ENCODE measurements around the gene TNFAIP2.
A peak's percentile ranks its signal among the peaks of the same experiment; 100 is the strongest.
"Not testable (repeated sequence)": the region's sequence is repeated elsewhere in the genome, so short reads cannot be mapped to it uniquely, and the experiment has no call there.

The TNFAIP2 gene

GRCh38 chr14:103156651-103157378, 33.6 kb downstream of the TNFAIP2 start:
- no peak for DNase-seq

DNA sequence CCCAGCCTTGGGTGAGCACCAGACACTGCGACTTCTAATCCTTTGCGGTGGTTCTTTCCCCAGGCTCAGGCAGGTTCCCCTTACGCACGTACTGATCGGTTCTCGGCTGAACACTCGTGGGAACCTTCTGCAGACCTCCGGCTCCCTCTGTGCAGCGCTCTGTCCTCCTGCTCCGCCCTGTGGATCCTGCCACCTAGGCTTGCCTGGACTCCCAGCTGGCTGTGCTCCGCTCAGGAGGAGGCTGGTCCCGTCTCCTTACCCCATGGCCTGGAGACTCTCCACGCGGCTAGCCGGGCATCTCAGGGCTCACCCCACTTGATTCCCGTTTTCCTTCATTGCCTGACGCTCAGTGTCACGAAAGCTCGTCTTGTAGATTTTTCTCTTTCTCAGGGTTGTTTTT, 34.7 kb downstream of the TNFAIP2 start:
- DNase-seq, result no peak

DNA sequence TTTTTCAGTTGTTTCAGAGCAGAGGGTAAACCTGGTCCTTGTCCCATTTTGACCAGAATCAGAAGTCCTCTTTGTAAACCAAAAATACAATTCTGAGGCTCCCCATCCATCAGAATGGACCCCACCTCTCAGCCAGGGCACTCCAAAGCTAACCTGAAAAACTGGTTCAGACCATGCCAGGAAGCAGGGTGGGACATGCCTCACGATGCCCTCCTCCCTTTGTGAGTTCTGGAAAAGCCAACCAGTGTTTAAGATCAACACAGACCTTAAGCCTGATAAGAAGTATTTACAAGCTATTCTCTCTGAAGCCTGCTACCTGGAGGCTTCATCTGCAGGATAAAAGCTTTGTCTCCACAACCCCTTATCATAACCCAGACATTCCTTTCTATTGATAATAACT, 35.4 kb downstream of the TNFAIP2 start:
- DNase-seq, result no peak

DNA sequence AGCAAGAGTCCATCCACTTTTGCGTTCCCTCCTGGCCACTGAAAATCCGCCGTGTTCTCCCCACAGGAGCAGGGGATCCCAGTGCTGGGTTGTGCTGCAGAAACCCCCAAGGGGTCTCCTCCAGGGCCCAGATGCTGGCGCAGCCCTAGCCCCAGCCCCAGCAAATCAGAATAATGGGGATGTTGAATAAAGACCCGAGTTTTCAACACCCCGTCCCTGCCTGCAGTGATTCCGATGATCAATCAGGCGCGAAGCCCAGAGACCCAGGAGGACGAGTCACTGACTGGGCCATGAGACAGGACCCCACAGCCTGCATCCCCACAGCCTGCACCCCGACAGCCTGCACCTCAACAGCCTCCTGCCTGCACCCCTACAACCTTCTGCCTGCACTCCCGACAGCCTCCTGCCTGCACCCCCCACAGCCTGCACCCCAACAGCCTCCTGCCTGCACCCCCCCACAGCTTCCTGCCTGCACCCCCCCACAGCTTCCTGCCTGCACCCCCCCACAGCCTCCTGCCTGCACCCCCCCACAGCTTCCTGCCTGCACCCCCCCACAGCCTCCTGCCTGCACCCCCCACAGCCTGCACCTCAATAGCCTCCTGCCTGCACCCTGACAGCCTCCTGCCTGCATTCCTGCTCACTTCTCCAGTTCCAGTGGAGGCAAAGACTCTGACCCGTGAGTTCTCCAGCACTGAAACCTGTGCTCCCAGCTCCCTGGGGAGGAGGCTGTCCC, 37.2 kb downstream of the TNFAIP2 start:
- DNase-seq, result no peak

GRCh38 chr14:103161054-103161397, 37.8 kb downstream of the TNFAIP2 start:
- DNase-seq, result no peak

- DNase-seq, result no peak
Measured at GRCh38 chr14:103163199-103163598, 39.9 kb downstream of the TNFAIP2 start.

DNA sequence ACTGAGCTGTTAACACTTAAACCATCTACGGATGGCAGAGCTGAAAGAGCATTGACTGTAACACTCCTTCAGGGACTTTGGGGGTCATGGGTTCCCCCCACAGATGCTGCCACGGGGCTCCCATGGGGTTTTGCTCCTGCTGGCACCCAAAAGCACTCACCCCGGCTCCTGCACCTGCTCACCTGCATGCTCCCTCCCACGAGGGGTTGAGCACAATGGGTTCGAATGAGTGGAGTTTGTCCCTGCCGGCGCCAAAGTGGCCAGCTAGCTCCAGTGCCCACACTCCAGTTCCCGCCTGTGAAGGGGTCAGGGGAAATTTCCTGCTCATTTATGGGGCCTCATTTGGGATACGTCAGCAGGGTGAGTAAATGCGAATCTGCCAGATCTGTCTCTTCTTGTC, 40.7 kb downstream of the TNFAIP2 start:
- no peak for DNase-seq

DNA sequence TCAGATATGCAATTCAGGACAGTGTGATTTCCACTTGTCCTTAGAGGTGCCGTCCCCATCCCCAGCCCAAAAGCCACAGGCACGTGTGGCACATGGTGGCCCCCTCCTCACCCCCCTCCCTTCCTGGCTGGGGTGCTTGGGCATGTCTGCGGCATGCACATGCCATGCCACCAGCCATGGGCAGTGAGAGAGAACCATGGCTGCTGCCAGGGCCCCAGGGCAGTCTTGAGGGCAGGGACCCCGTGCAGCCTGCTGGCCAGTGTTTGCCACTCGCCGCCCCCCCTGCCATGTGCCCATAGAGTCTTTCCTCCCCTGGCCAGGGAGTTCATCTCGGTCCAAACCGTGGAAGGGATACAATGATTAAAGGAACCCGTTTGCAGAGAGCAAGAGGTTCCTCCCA, 41.5 kb downstream of the TNFAIP2 start:
- DNase-seq, result no peak

GRCh38 chr14:103165323-103165722, 42.1 kb downstream of the TNFAIP2 start:
- no peak for DNase-seq

DNA sequence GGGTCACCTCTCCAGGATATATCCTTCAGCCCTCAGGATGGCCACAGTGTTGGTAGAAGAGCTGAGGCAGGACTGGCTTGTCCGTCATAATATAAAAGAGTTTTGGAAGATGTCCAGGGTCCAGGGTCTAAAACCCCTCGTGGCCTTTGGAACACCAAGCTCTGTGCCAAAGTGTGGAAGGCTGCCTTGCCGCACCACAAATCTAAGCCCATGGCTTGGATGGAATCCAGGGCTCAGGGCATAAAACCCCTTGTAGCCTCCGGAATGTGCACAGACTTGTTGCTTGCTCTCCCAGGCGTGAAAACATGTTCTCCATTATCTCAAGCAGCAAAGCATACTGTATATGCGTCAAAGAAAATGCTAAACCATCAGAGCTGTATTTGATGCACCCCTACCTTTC, 46.7 kb downstream of the TNFAIP2 start:
- no peak for DNase-seq

DNA sequence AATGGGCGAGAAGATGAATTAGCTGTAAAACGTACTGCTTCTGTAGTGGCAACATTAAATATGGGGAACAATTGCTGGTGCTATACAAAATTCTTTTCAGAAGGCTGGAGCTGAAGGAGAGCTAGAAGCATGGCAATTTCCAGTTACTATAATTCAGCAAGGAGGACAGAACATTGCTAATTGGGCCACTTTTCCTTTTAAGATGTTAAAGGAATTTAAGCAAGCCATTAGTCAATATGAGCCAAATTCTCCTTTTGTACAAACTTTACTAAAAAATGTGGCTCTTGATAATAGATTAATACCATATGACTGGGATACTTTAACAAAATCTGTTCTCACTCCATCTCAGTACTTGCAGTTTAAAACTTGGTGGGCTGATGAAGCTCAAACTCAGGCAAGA, 47.9 kb downstream of the TNFAIP2 start:
- DNase-seq, result not testable (repeated sequence)

DNA sequence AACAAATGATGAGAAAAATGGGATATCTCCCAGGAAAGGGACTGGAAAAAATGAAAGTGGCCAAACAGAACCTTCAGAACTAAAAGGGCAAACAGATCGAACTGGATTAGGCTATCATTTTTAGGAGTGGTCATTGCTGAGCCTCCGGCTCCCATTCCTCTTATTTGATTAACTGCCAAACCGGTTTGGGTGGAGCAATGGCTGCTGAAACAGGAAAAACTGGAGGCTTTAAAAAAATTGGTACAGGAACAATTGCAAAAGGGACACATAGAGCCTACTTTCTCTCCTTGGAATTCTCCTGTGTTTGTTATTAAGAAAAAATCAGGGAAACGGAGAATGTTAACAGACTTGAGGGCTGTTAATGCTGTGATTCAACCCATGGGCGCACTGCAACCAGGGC, 49.7 kb downstream of the TNFAIP2 start:
- no peak for DNase-seq

DNA sequence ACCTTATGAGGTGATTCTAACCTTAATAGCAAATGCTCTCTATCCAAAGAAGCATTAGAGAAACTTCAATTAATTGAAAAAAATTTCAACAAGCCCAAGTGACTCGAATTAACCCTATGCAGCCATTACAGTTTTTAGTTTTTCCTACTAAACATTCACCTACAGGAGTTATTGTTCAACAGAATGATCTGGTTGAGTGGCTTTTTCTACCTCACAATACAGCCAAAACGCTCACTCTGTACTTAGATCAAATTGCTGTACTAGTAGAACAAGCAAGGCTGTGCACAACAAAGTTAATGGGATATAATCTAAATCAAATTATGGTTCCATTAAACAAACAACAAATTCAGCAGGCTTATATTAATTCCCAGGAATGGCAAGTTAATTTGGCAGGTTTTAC, 50.6 kb downstream of the TNFAIP2 start:
- DNase-seq, result not testable (repeated sequence)

DNA sequence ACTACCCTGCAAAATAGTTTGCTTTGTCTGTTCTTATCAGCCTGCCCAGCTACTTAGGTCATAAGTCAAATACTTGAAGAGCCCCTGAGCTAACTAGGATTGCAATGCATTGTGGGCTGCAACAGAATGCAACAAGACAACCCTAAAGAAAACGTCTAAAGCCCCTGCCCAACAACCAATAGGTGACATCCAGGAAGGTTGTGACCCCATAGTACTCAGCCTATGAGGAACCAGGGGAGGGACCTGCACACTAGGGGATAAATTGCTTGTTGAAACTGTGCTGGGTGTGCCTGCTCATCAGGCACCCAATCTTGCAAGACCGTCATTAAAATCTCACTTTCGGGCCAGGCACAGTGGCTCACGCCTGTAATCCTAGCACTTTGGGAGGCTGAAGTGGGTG, 52.9 kb downstream of the TNFAIP2 start:
- DNase-seq, result not testable (repeated sequence)

DNA sequence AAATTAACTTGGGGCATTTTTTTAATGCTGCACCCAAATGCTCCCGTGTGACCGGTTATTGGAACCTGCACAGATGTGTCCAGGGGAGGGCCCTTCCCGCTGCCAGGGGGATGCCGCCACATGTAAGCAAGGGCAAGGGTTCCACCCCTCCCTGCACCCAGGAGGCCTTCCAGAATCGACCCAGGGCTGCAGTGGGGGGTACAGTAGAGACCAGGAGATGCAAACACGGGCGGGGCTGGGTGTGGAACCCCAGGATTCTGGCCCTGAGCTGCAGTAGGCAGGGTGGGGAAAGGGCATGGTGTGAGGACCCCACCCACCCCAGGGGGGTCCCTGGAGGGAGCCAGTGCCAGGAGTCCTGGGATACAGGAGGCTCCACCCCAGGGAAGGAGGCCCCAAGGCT, 54.1 kb downstream of the TNFAIP2 start:
- no peak for DNase-seq

- no peak for DNase-seq
Measured at GRCh38 chr14:103178521-103178920, 55.3 kb downstream of the TNFAIP2 start.

- no peak for DNase-seq
Measured at GRCh38 chr14:103179094-103179493, 55.8 kb downstream of the TNFAIP2 start.

GRCh38 chr14:103180331-103180730, 57.1 kb downstream of the TNFAIP2 start:
- no peak for DNase-seq

- DNase-seq, result no peak
Measured at GRCh38 chr14:103184046-103184445, 60.8 kb downstream of the TNFAIP2 start.

DNA sequence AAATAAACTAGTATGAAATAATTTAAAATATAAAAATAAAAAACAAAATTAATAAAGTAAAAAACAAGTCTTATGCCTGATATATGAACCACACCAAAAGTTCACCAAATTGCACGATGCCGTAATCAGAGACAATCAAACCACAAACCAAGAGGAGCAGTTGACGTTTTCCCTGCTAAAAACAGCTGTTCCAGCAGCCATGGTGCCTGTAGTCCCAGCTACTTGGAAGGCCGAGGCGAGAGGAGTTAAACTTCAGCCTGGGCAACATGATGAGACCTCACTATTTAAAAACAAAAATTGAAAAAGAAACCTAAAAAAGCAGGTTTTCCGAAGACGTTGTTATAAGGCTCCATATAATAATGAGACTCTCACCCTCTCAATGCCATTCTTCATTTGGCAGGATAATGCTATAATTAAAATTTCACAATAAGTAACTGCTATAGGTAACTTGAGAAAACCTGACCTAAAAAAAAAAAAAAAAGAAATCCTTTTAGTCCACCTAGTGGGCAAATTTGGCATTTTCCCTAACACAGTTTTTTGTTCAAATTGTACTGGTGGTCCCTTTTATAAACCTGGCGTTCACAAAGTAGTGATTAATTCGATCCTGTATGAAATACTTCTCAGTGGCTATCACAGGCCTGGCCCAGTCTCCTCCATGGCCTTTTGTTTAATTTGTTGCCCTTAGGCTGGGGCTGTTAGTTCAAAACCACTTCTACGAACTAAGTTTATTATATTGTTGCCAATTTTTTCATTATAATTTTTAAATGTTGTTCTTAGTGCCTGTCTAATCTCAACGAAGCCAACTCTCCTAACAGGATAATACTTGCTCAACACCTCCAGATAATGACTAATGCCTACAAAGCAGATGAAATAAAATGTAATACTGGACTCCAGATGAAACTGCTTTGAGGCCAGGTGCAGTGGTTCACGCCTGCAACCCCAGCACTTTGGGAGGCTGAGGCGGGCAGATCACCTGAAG, 62.1 kb downstream of the TNFAIP2 start:
- peak; percentile 9 for DNase-seq

DNA sequence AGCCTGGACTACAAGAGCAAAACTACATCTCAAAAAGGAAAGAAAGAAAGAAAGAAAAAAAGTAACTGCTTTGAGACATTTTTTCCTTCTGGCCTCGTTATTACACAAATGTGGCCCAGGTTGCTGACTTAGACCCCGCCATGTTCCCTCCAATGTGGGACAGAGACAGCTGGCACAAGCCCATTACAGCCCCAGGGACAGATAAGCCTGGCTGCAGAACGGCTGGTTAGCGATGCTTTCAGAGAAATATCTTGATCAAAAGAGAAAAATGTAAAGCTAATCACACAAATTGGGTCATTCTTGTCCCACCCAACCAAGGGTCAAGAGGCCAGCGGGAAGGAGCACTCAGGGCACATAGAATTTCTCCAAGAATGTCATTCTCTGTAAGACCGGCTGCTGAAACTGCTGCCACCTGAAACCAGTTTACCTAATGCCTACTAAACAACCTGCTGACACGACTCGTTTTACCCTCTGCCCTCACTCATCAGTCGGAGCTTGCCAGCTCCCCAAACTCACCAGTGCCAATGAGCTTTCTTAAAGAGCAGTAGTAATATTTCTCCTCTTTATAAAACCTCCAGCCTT, 63.1 kb downstream of the TNFAIP2 start:
- no peak for DNase-seq

All from NCI-H1092 (cell line).